HL-60/S4 (cell line): Measurements from ENCODE around the gene RIC8A.

Source experiments
- in situ Hi-C: fragments of 300-500 bp; cut with MboI; formaldehyde crosslinking; loops from 2 replicates; pipeline ENCODE4 v1.14.3; 2022; ENCODE audit warnings: low sequenced_read_pairs

RIC8A gene

DNA sequence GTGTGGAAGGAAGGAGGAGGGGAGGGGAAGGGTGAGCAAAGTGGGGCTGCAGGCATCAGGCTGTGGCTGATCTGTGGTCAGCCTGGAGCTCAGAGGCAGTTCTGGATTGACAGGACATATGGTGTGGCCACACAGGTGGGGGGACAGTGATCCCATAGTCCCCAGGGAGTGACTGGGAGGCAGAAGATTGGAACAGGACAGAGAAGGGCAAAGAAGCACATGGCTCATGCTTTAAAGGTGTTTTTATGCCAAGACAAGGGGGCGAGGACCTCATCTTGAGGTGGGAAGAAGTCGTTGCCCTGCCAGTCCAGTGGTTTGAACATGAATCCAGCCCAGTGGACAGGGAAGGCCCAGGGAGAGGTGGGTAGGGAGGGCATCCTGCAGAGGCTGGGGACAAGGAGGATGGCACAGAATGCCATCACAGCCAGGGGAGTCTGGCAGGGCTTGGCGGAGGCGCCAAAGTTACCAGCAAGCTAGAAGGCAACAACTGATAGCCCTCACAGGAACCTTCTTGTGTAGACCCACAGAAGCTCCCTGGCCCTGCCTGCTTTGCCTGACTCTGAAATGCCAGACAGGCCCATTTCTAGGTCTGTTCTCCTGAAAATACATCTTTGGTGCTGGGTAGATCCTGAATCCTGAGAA lies 3.4 kb upstream of the RIC8A start:
- in situ Hi-C loops, result no loop called here

DNA sequence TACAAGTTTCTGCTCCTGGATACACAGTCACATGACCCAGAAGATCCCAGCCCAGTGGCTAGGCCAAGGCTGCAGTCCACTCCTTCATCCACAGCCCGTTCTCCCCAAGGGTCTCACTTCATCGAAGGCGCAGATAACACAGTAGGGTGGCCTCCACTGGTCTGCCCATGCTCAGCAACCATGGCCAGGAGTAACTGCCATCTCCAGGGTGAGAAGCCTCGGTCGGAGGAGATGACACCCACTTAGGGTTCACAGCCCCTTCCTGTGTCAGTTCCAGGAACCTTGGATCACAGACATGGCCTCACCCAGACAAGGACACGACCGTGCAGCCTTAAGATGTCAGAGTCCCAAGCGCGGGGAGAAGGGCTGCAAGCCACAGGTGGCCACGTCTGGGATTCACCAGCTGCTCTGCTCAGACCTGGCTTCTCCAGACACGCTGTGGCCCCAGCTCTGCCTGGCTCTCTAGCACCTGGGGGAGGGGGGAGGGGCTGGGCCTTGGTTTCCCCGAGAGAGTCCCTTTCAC lies 2.9 kb upstream of the RIC8A start:
- in situ Hi-C loops, result no loop called here

DNA sequence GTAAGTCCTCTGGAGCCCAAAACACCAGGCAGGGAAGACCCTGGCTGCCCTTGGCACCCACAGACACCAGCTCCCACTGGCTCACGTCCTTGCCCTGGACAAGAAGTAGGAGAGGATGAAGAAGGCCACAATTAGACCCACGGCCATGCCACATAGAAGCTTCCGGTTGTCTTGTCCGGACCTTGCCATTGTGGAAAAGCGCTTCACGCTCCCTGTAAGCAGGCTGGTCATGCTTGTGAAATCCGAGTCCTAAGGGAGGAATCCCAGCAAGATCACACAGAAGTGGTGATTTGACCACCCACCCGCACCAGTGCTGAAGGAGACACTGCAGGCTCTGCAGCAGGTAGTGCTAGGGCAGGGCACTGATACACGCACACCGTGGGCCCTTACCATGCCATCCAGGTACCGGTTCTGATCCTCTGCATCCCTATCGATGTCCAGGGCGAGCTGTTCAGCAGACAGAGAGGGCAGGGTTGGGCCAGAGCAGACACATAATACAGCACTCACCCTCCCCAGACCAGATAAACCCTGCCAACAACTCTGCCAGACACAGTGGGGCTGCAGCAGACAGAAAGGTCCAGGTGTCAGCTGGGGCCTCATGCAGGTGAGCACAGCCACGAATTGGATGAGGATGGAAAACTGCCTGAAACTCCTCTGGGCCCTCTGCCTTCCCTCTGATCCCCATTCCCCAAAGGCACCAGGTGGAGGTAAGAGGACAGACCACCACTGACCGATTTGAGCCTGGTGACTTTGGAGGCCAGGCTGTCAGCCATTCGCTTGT lies 2.1 kb upstream of the RIC8A start:
- in situ Hi-C loops, result no loop called here

DNA sequence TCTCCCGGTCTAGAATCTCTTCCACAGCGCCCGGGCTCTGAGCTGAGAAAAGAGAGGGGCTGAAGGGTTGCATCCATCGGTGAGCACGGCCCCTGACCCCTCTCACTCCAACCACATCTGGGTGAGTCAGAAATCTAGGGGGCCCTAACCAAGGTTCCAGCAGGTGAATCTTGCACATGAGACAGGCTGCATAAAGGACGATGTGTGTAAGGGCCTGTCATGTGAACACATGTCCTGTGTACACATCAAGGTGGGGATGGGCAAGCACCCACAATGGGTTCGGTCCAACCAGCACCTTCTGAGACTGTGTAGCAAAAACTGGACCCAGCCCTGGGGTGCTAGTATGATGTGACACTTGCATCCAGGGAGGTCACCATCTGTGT lies 1.5 kb upstream of the RIC8A start:
- in situ Hi-C loops, result no loop called here

DNA sequence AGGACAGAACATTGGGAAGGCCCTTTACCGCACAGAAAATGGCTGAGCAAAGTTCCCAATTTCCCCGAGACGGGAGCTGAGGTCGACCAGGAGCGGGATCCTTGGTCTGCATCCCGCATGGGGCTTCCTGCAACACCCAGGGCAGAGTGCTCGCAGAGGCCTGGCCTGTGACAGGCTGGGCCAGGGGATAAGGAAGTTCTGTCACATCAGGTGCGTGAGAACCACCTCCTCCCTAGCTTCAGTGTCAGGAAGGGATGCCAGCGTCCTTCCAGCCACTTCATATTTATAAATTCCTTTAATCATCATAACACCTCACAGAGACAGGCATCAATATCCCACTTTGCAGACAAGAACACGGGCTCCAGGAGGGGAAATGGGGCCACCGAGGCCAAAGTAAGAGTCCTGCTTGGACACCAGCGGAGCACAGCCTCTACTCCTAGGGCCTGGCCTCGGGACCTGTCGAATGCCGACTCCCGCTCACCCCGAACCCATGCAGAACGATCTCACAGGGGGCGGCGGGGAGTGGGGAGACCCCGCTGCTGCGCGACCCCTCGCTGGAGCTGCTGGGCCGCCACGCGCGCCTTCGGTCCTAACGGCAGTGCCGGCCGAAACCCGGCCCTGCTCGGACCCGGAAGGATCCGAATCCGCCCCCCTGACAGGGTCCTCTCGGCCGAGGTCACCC lies 841 bp upstream of the RIC8A start:
- in situ Hi-C loops, result no loop called here

DNA sequence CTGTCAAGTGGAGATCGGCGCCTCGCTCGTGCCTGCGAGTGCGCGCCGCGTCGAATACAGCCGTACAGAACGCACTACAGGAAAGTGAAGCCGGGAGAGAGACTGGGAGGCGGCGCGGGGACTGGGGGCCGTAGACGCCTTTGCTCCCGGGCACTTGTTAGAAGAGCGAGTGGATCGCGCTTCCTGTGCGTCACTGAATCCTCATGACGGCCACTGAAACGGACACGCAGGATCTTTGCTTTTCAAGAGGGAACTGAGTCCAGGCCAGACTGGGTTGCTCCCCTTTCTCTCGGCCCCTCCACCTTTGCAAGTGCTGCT lies 314 bp downstream of the RIC8A start:
- in situ Hi-C loops, result no loop called here

DNA sequence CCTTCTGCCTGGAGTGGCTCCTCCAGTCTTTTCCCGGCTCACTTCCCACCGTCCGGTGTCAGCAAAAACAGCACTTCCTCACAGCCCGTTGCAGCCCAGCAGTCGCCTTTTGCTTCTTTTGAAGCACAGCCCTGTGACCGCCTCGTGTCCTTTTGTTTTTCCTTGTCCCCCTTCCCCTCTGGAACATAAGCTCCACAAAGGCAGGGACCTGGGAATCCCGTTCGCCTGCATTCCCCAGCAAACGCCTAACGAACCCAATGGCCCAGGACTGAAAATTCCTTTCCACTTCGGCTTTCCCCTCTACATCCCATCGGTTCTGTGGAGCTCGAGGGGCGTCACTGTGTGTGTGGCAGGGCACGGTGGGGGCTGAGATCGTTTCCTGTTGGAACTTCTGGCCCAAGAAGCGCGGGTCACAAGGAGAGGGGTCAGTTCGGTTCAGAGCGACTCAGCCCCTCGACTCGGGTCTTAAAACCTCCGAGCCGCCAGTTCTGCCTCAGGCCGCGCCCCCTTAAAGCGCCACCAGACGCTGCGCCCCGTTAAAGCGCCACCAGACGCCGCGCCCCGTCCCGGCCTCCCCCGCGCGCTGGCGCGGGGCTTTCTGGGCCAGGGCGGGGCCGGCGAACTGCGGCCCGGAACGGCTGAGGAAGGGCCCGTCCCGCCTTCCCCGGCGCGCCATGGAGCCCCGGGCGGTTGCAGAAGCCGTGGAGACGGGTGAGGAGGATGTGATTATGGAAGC lies 841 bp downstream of the RIC8A start:
- in situ Hi-C loops, result no loop called here

DNA sequence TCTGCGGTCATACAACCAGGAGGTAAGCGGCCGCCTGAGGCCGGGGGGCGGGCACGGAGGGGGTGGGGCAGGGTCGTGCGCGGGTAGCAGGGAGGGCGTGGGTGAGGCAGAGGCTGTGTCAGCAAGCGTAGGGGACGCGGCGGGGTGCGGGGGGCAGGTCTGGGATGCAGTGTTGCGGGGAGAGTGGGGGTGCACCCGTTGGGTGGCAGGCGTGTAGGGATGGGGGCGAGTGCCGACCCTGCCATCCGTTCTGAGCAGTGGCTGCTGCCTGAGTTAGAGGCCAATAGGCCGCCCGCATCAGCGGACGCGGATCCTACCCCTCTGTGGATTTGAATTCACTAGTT lies 1.4 kb downstream of the RIC8A start:
- in situ Hi-C loops, result no loop called here

DNA sequence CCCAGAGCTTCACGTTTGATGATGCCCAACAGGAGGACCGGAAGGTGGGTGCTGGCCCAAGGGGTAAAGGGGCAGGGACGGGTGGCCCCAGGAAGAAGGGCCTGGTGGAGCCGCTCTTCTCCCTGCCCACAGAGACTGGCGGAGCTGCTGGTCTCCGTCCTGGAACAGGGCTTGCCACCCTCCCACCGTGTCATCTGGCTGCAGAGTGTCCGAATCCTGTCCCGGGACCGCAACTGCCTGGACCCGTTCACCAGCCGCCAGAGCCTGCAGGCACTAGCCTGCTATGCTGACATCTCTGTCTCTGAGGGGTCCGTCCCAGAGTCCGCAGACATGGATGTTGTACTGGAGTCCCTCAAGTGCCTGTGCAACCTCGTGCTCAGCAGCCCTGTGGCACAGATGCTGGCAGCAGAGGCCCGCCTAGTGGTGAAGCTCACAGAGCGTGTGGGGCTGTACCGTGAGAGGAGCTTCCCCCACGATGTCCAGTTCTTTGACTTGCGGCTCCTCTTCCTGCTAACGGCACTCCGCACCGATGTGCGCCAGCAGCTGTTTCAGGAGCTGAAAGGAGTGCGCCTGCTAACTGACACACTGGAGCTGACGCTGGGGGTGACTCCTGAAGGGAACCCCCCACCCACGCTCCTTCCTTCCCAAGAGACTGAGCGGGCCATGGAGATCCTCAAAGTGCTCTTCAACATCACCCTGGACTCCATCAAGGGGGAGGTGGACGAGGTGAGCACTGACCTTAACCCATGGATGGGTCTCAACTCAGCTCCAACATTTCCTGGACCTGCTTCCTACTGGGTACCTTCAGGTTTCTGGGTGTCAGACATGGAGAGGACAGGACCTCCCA lies 2.0 kb downstream of the RIC8A start:
- in situ Hi-C loops, result no loop called here

DNA sequence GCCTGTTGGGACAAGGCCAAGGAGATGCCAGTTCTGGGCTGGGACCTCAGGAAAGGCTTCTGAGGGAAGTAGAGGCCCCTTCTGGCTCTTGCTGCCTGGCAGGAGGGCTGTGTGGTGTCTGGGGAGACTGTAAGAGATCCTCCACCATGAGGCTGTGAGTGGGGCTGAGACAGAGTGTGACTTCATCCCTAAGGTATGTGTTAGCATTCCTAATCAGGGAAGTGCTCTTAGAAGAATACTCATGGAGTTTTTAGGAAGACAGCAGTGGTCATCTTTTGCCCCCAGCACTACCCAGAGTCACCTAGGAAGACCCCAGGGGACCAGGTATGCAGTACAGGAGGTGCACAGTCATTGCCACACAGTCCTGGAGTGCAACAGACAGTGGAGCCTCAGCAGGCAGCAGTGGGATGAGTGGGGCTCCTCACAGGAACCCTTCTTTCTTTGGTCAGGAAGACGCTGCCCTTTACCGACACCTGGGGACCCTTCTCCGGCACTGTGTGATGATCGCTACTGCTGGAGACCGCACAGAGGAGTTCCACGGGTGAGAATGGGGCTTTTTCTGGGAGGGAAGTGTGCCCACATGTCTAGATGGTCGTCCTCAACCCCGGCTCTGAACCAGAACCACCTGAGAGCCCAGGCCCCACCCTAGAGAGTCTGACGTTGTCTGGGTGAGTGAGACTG lies 2.8 kb downstream of the RIC8A start:
- in situ Hi-C loops, result no loop called here

DNA sequence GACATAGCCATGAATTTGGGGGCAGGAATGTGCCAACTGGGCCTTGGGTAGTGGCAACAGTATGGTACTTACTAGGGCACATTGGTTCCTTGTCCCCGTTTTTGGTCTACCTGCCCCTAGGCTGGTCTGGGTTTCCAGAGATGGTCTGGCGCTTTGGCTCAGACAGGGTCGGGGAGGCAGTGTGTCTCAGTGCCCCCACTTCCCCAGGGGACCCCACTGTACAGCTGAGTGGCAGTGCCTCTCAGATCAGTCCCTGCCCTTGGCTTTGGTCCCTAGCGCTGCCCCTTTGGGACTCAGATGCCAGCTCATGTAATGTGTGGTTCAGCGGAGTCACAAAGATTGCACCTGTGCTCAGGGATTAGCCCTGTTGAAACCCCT lies 3.3 kb downstream of the RIC8A start:
- in situ Hi-C loops, result no loop called here

DNA sequence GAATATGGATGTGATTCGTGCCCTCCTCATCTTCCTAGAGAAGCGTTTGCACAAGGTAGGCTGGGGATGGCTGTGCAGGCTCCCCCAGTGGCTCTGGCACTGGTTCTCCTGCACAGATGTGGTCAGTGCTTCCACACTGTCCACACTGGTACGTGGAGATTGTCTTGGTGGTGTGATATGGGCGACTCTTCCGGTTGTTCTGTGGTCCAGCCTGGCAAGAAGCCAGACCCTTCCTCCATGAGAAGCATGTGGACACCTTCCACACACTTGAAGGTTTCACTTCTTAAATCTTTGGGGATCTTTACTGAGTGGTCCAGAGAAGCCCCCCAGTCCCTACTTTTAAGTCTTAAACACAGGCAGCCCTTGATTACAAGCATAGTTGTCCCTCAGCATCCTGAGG lies 3.8 kb downstream of the RIC8A start:
- in situ Hi-C loops, result no loop called here

DNA sequence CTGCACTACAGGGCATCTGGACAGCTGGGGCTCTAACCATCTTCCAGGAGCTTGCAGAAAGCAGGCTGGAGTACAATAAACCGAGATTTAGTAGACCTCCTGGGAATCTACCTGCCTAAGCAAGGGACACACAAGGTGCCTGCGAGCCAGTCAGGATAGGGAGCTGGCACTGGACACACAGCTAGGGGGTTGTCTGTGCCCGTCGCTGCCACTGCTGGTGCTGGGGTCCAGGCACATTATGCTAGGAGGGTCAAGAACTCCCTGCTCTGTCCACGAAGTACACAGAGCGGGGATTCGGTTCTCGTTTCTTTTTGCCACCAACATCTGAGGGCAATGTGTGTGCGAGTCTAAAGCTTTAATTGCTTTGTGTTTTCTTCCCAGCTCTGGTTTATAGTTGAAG lies 4.2 kb downstream of the RIC8A start:
- in situ Hi-C loops, result no loop called here

DNA sequence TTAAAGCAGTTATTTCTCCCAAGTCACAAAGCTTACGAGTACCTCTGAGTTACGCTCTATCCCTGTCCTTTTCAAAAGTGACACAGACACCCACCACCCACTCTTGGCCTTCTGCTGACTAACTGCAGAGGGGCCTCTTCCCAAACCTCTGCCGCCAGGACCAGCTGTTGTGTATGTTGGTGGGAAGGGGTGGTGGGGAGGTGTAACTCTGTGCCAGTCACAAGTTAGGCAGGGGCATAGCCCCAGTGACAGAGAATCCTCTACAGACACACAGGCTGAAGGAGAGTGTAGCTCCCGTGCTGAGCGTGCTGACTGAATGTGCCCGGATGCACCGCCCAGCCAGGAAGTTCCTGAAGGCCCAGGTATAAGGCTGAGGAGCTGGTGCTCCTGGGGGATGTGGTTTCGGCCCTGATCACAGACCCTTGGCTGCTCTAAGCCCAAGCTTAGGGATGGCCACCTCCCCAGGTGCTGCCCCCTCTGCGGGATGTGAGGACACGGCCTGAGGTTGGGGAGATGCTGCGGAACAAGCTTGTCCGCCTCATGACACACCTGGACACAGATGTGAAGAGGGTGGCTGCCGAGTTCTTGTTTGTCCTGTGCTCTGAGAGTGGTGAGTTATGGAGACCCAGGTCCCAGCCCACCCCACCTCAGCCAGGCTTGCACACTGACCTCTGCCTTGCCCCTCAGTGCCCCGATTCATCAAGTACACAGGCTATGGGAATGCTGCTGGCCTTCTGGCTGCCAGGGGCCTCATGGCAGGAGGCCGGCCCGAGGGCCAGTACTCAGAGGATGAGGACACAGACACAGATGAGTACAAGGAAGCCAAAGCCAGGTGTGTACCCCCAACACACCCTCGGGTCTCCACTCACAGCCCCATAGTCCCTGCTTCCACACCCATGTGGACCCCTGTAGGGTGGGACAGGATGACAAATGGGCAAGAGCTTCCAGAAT lies 4.9 kb downstream of the RIC8A start:
- in situ Hi-C loops, result no loop called here

DNA sequence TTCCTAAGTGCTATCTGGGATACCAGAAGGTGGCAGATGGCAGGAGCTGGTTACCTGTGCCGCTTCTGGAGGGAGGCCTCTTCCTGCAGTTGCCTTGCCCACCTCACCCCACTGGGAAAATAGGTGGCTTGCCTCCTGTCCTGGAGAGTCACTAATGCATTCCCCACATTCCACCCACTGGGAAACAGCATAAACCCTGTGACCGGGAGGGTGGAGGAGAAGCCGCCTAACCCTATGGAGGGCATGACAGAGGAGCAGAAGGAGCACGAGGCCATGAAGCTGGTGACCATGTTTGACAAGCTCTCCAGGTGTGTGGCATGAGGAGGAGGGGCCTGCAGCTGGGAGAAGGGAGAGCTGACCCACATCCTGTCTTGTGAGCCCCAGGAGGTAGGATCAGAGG lies 5.6 kb downstream of the RIC8A start:
- in situ Hi-C loops, result no loop called here

DNA sequence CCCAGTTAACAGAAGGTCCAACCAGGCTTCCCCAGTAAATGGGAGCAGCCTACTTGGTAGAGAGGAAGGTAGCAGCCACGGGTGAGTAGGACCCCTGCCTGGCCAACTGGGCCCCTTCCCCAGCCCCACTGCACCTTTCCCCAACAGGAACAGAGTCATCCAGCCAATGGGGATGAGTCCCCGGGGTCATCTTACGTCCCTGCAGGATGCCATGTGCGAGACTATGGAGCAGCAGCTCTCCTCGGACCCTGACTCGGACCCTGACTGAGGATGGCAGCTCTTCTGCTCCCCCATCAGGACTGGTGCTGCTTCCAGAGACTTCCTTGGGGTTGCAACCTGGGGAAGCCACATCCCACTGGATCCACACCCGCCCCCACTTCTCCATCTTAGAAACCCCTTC lies 6.6 kb downstream of the RIC8A start:
- in situ Hi-C loops, result no loop called here

DNA sequence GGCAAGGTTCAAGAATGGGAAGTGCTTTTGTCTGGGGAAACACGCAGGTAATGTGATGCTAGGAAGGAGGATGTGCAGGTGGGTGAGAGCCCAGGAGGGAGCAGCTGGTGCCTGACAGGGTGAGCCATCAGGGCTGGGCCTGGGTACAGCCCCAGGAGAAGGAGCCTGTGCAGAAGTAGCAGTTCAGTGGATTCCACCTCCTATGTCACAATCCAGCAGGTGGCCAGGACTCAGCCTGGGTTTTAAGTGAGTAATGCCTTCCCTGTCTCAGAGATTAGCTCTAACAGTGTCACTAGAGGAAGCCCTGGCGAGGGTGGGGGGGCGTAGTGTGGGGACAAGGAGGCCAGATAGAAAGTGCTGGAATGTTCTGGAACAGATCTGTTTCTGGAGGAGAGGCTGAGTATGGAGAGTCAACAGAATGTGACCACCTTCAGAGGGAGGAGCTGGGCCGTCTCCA lies 8.1 kb downstream of the RIC8A start:
- in situ Hi-C loops, result no loop called here

DNA sequence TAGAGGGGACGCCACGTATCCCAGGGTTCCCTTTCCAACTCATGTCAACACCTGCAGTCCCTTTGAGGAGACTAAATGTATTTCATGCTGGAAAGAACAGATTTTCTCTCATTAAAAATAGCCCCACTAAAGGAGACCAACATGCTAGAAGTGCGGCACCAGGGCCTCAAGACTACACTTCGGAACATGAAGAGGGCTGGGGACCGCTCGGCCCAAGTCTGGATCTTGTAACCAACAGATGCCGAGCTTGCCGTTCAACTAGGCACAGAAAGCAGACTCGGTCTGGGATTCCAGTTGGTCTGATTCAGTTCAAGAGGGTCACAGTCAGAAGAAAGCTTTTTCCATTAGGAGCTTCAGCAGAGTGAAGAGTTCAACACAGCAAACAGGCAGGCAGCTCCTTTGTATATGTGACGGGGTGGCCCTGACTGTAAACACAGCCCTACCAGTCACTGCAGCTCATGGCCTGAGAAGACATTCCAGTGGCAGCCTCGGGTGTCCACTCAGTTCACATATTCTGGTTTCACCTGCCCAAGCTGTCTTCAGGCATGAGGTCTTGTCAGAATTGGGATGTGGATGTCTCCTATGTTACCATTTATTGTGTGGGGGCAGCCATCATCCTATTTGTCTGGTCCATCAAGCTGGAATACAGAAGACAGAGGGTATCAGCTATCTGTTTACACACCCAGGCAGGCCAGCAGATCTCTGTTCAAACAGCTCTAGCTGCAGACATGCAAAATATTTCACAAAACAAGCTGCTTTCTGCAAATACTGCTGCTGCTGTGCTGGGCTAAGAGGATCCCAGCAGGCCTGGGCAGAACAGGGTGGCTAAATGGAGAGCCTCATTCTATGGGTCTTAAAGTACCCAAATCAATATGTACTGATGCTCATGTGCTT lies 8.8 kb downstream of the RIC8A start:
- in situ Hi-C loops, result no loop called here
